HG02970 (cell line): ENCODE data around the gene NFIC.
"Not testable (repeated sequence)": the region's sequence is repeated elsewhere in the genome, so short reads cannot be mapped to it uniquely, and the experiment has no call there.

ENCODE experiments used
- ATAC-seq: cut with Tn5 transposase; IDR thresholded peaks from one replicate; pipeline ENCODE4 v1.9.1; 2021; ENCODE audit warnings: mild to moderate bottlenecking, moderate library complexity, moderate number of reproducible peaks; ENCODE audit not compliant: unreplicated experiment, low FRiP score

NFIC gene

GRCh38 chr19:3444695-3445234, 78.4 kb downstream of the NFIC start:
- no peak for ATAC-seq

- not testable (repeated sequence) for ATAC-seq
These were observed 80.3 kb downstream of the NFIC start for GRCh38 chr19:3446657-3447056.

GRCh38 chr19:3448616-3449334, 82.4 kb downstream of the NFIC start:
- no peak for ATAC-seq

- ATAC-seq = no peak
These were observed 84.5 kb downstream of the NFIC start for GRCh38 chr19:3450796-3451411.

- no peak for ATAC-seq
These were observed 85.1 kb downstream of the NFIC start for GRCh38 chr19:3451451-3451866.

- ATAC-seq = no peak
These were observed 86.0 kb downstream of the NFIC start for GRCh38 chr19:3452171-3452941.

GRCh38 chr19:3452942-3453214, 86.5 kb downstream of the NFIC start:
- ATAC-seq = not testable (repeated sequence)

GRCh38 chr19:3453840-3454239, 87.5 kb downstream of the NFIC start:
- ATAC-seq = no peak

- no peak for ATAC-seq
These were observed 88.4 kb downstream of the NFIC start for GRCh38 chr19:3454656-3455392.

- no peak for ATAC-seq
These were observed 89.1 kb downstream of the NFIC start for GRCh38 chr19:3455393-3455955.

GRCh38 chr19:3455960-3456601, 89.7 kb downstream of the NFIC start:
- no peak for ATAC-seq

- ATAC-seq = no peak
These were observed 90.6 kb downstream of the NFIC start for GRCh38 chr19:3456925-3457527.

GRCh38 chr19:3457528-3458228, 91.3 kb downstream of the NFIC start:
- ATAC-seq = no peak

- ATAC-seq = no peak
These were observed 92.1 kb downstream of the NFIC start for GRCh38 chr19:3458229-3459088.

GRCh38 chr19:3459089-3459881, 92.9 kb downstream of the NFIC start:
- no peak for ATAC-seq

- no peak for ATAC-seq
These were observed 93.7 kb downstream of the NFIC start for GRCh38 chr19:3459965-3460582.
